NCI-H446 (cell line): ENCODE measurements around the gene RHBDD2.
"Not testable (repeated sequence)": the region's sequence is repeated elsewhere in the genome, so short reads cannot be mapped to it uniquely, and the experiment has no call there.

Experiments used
- DNase-seq, 2 experiments: peaks; one replicate each; lab custom pipeline; 2025; lab: John Stamatoyannopoulos, UW

RHBDD2 gene

GRCh38 chr7:75878769-75879611, at the start of gene RHBDD2:
RHBDD2 (plus strand) TSS chr7:75879034; CDS start chr7:75879083, 49 bp downstream.
- peak; percentile 33 to 83 for DNase-seq

- not testable (repeated sequence) for DNase-seq
Measured at GRCh38 chr7:75829656-75830055, 49.2 kb upstream of the RHBDD2 start.

GRCh38 chr7:75830978-75831377, 47.9 kb upstream of the RHBDD2 start:
- no peak for DNase-seq

GRCh38 chr7:75833662-75834061, 45.2 kb upstream of the RHBDD2 start:
- DNase-seq, result not testable (repeated sequence)

GRCh38 chr7:75835688-75836285, 43.0 kb upstream of the RHBDD2 start:
- DNase-seq, result no peak

- no peak for DNase-seq
Measured at GRCh38 chr7:75836798-75837197, 42.0 kb upstream of the RHBDD2 start.

GRCh38 chr7:75838281-75838930, 40.4 kb upstream of the RHBDD2 start:
- not testable (repeated sequence) for DNase-seq

- DNase-seq, result no peak
Measured at GRCh38 chr7:75840029-75840428, 38.8 kb upstream of the RHBDD2 start.

- DNase-seq, result no peak
Measured at GRCh38 chr7:75842836-75843446, 35.9 kb upstream of the RHBDD2 start.

GRCh38 chr7:75843613-75844116, 35.2 kb upstream of the RHBDD2 start:
- DNase-seq, result no peak

GRCh38 chr7:75844158-75844557, 34.7 kb upstream of the RHBDD2 start:
- no peak for DNase-seq

GRCh38 chr7:75845132-75845531, 33.7 kb upstream of the RHBDD2 start:
- DNase-seq, result not testable (repeated sequence)

GRCh38 chr7:75847707-75848106, 31.1 kb upstream of the RHBDD2 start:
- DNase-seq, result no peak

- no peak for DNase-seq
Measured at GRCh38 chr7:75849573-75849972, 29.3 kb upstream of the RHBDD2 start.

GRCh38 chr7:75850235-75850634, 28.6 kb upstream of the RHBDD2 start:
- DNase-seq, result no peak

- no peak for DNase-seq
Measured at GRCh38 chr7:75854233-75854632, 24.6 kb upstream of the RHBDD2 start.

- DNase-seq, result not testable (repeated sequence)
Measured at GRCh38 chr7:75854813-75855345, 24.0 kb upstream of the RHBDD2 start.

- no peak for DNase-seq
Measured at GRCh38 chr7:75856536-75856935, 22.3 kb upstream of the RHBDD2 start.

GRCh38 chr7:75858410-75858809, 20.4 kb upstream of the RHBDD2 start:
- no peak for DNase-seq

- no peak for DNase-seq
Measured at GRCh38 chr7:75861636-75862035, 17.2 kb upstream of the RHBDD2 start.

GRCh38 chr7:75864251-75864650, 14.6 kb upstream of the RHBDD2 start:
- not testable (repeated sequence) for DNase-seq

- no peak for DNase-seq
Measured at GRCh38 chr7:75866114-75866488, 12.7 kb upstream of the RHBDD2 start.
